Activated CD4-positive, alpha-beta T cell treated with anti-CD3 and anti-CD28 coated beads, Interleukin-2, amount 50 U/mL, for 1 hour (primary cell): ENCODE measurements around the gene NSMF.

Experiments
- DNase-seq: peaks from one replicate; pipeline ENCODE4 v3.0.0-alpha.2; 2020

NSMF gene

GRCh38 chr9:137444106-137444790 is 14.9 kb downstream of the NSMF start:
- no peak for DNase-seq

DNA sequence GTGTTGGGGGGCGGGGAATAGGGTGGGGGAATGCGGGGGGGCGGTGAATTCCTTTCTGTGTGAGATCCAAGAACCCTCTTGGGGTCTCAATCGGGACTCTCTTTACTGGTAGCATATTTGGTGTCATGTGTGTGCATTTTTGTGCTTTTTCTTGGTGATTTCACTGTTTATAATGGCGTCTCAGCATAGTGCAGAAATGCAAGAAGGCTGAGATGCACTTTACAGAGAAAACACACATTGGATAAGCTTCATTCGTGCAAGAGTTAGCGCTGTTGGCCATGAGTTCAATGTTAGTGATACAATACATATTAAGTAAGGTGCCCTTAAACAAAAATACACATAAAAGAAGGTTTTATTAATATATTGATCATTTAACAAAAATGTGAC is 17.2 kb downstream of the NSMF start:
- no peak for DNase-seq

GRCh38 chr9:137441289-137441934 is 17.7 kb downstream of the NSMF start, which contains the start of gene ENTPD8:
TSS of gene ENTPD8 (minus strand) at chr9:137441357. CDS start at chr9:137438285, 3,072 bp downstream.
- DNase-seq, result no peak

DNA sequence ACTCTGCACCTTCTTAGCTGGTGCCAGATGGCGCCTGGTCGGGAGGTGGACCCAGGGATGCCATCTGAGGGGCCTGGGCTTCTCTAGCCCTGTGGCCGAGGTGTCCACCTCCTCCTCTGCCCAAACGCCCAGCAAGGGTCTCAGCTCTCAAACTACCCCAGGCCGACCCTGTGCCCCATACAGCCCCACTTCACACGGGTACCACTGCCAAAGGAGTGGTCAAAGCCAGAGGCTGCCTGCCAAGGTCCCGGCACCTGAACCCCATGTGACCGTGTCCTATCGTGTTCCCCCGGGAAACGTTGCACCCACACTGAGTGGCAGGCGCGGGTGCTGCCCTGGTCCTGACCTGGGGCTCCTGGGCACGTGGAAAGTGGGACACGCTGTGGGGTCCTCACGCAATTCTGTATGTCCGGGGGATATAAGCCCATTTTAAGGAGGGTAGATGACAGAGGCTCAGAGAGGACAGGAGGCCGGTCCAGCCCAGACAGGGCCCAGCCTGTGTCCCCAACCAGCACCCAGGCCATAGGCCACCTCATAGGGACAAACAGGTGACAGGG is 19.9 kb downstream of the NSMF start:
- DNase-seq, result no peak

DNA sequence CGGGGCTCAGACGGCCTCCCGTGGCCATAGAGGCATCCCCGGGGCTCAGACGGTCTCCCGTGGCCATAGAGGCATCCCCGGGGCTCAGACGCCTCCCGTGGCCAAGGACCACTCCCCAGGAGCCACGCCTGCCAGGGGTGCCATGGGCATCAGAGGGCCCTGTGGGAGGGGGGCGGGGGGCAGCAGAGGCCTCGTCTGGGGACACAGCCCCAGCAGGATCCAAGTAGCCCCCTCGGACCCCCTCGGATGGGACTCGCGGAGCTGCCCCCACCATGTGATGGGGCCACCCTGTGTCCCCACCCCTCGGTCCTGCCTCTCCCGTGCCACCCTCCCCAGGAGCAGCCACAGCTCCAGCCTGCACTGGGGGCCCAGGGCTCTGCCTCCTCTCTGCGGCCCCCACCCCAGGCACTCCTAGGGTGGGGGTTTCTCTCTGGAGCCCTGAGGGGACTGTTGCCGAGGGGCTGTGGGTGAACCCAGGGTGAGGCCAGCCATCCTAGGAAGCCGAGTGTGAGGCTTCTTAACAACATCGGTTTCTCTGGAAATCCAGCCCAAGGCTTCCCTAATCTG is 20.5 kb downstream of the NSMF start:
- no peak for DNase-seq

GRCh38 chr9:137437691-137438590 is 21.2 kb downstream of the NSMF start:
- no peak for DNase-seq

DNA sequence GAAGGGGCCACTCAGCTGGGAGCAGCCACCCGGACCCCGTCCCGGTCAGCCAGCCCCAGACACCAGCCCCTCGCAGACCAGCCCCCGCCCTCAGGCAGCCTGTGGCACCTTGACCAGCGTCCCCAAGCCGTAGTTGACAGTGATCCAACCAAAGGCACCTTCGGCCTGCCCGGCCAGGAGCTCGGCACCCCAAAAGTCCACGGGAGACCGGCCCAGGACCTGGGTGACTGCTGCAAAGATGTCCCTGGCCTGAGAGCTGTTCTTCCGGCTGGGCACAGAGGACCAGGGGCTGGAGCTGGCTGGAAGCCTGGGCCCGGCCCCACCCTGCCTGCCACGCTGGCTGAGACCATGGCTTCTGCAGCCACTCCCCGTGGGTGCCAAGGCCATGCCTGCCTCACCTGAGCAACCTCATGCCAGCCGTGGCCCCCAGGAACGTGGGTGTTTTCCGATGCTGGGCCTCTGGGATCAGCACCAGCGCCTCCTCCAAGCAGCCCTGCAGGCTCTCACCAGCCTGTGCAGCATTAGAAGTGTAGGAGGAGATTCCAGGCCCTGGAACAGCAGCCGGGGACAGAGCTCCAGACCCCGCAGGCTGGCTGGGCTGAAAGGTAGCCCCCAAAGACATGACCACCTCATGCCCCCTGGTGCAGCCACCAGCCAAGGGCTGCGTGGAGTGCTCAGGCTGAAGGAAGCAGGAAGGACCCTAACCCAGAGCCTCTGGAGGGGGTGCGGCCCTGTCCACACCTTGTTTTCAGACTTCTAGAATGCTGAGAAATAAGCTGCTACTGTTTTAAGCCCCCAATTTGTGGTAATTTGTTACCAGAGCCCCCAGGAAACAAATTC is 22.2 kb downstream of the NSMF start:
- no peak for DNase-seq

DNA sequence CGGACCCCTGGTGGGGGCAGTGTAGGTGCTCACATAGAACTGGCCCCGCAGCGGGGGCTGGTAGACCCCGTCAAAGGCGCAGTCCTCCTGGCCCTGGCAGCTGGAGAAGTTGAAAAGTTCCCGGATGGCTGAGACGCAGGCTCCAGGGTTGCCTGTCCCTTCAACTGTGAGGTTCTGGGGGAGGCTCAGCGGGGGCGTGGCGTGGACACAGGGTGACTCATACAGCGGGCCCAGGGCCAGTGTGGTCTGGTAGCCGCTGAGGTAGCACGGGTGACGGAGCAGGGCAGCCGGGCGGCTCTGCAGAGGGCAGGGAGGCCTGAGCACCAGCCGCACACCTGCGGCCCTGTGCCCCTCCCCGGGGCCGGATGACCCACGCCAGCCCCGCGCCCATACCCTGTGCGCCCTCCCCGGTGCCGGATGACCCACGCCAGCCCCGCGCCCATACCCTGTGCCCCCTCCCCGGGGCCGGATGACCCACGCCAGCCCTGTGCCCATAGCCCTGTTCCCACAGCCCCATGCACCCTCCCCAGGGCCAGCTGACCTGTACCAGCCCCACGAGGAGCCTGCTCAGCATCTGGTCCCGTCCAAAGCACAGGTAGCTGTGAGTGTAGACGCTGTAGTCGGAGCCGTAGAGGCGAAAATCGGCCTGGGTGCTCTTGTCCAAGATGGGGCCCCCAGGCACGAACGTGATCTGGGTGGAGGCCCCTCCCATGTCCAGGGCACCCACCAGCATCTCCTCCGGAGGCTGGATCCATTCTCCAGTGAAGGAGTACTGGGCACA is 23.0 kb downstream of the NSMF start:
- no peak for DNase-seq

- no peak for DNase-seq
These were observed 23.7 kb downstream of the NSMF start for GRCh38 chr9:137435381-137435891.

GRCh38 chr9:137434498-137435380 is 24.4 kb downstream of the NSMF start:
- DNase-seq, result no peak

DNA sequence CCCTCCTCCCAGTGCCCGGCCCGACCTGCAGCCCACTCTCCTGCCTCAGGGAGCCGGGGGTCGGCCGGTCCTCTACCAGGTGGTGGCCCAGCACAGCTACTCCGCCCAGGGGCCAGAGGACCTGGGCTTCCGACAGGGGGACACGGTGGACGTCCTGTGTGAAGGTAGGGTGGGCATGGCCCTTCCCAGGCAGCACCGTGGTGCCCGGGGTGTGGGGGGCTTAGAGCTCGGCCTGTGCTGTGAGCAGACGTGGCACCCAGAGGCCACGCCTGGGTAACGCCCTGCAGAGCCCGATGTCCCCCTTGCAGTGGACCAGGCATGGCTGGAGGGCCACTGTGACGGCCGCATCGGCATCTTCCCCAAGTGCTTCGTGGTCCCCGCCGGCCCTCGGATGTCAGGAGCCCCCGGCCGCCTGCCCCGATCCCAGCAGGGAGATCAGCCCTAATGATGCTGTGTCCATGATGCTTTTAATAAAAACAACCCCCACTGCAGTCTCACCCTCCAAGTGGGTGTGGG is 25.2 kb downstream of the NSMF start:
- no peak for DNase-seq

DNA sequence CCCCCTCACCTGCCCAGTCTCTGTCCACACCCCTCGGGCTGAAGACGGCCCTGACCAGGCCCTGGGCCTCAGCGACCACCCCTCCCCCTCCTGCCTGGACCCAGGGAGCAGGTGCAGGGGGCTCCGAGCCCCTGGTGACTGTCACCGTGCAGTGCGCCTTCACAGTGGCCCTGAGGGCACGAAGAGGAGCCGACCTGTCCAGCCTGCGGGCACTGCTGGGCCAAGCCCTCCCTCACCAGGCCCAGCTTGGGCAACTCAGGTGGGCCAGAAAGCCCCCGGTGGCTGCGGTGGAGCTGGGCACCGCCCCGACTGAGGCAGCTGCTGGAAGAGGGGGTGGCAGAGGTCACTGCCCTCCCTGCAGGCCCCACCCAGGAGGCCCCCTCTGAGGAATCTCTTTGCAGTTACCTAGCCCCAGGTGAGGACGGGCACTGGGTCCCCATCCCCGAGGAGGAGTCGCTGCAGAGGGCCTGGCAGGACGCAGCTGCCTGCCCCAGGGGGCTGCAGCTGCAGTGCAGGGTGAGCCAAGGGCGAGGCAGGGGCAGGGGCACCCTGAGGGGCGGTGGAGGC is 25.7 kb downstream of the NSMF start:
- DNase-seq, result no peak

DNA sequence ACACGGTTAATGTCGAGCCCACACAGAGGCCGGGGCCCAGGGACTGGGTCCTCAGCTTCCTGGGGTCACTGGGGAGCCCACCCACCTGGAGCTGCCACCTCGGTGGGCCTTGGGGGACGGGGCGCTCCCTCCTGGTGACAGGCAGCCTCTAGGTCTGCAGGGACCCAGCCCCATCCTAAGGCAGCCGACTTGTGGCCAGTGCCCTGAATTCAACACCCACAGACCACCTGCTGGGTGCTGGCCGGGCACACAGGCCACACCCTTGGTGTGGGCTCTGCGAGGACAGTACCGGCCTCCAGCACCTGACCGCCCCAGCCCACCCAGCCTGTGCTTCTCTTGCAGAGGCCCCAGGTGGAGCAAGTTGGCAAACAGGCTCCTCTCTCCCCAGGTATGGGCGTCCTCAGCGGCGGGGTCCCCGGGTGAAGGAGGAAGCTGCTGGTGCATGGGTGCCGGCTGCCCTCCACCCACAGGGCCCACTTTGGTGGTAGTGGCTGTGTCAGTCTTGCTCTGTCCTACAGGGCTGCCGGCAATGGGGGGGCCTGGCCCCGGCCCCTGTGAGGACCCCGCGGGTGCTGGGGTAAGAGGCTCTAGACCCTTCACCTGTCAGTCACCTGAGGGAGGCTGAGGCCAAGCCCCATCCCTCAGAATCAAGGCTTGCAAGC is 26.3 kb downstream of the NSMF start:
- DNase-seq, result no peak

- DNase-seq, result no peak
These were observed 27.7 kb downstream of the NSMF start for GRCh38 chr9:137431416-137431931.

- DNase-seq, result no peak
These were observed 28.3 kb downstream of the NSMF start for GRCh38 chr9:137430723-137431415.

DNA sequence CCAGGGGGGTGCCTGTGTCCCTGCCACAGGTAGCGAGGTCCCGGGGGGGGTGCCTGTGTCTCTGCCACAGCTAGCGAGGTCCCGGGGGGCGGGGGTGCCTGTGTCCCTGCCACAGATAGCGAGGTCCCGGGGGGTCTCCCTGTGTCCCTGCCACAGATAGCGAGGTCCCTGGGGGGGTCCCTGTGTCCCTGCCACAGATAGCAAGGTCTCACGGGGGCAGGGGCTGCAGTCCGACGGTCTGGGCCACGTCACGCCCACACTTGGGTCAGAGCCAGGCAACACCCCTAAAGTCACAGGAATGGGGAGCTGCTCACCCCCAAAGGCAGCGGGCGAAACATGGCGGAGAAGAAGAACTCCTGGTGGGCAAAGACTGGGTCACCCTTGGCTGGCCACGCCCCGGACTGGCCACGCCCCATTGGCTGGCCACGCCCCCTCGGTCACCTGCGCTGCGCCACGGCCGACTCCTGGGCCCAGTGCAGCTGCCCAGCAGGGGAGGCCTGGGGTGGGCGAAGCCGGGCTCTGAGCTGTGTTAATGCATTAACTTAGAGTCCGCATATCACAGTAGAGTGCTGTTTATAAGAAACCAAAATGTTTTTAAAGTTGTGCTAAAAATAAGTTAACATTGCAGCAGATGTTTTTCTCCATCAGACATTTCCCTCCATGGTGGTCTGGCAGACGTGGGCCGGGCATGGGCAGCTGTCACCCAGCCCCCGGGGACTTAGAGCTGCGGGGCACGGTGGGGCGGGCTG is 29.0 kb downstream of the NSMF start:
- DNase-seq, result no peak

DNA sequence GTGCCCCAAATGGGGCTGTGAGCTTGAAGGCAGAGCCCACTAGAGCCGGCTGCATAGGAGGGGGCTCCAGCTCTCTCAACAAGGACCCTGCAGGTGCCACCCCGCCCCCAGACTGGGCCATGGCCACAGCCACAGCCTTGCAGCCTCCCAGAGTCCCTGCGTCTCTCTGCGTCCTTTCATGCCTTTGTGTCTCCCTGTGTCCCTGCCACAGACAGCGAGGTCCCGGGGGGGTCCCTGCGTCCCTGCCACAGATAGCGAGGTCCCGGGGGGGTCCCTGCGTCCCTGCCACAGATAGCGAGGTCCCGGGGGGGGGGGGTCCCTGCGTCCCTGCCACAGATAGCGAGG is 29.6 kb downstream of the NSMF start:
- no peak for DNase-seq
